H1 (cell line): Measurements from ENCODE around the gene KCNH4. TPM values are rescaled to one million over a fixed set of nuclear protein-coding genes. Genes with fewer than 3 reads are reported as not detected.

Experiments
- BACH1 ChIP-seq: IDR thresholded peaks from 2 replicates; pipeline ENCODE4 v1.6.1; 2012; ENCODE audit warnings: low read length, improper control_type of control experiment
- BCL11A ChIP-seq, 2 experiments: IDR thresholded peaks; one replicate each; pipeline ENCODE4 v1.6.1; 2011; ENCODE audit warnings: low read depth in 2 of 2, low read length in 2 of 2, mild to moderate bottlenecking in 2 of 2
- CBX5 ChIP-seq: fragments of 300-800, 300-1000 bp; sonication (generic); IDR thresholded peaks from 2 replicates; pipeline ENCODE4 v1.7.1; 2016; ENCODE audit warnings: antibody characterized with exemption, low read length, low read depth
- CREB1 ChIP-seq: IDR thresholded peaks from 2 replicates; pipeline ENCODE4 v1.6.1; 2012; ENCODE audit warnings: inconsistent platforms
- EGR1 ChIP-seq: IDR thresholded peaks from 2 replicates; pipeline ENCODE4 v1.6.1; 2011; ENCODE audit warnings: low read depth, low read length, borderline replicate concordance
- HDAC2 ChIP-seq, 2 experiments: fragments of 300-600 bp in 1 of 2; sonication (generic) in 1 of 2; IDR thresholded peaks; 2 replicates each; pipeline ENCODE4 v1.6.1; 2011 to 2012; ENCODE audit warnings: low read depth in 2 of 2, low read length in 2 of 2, mild to moderate bottlenecking in 2 of 2, moderate library complexity in 2 of 2, borderline replicate concordance in 1 of 2, inconsistent platforms in 1 of 2
- JUN ChIP-seq: IDR thresholded peaks from 2 replicates; pipeline ENCODE4 v1.6.1; 2011; ENCODE audit warnings: low read depth, mild to moderate bottlenecking, improper control_type of control experiment, low read length
- PHF8 ChIP-seq: fragments of 200-600 bp; sonication (generic); conservative IDR thresholded peaks from 2 replicates; pipeline ENCODE4 v1.7.1; 2012; ENCODE audit warnings: low read depth, mild to moderate bottlenecking, inconsistent platforms, low read length, moderate library complexity
- POLR2A ChIP-seq, 2 experiments: IDR thresholded peaks; 1 replicate in 1 of 2; 2 replicates in 1 of 2; pipeline ENCODE4 v1.6.1; 2011; ENCODE audit warnings: low read depth in 2 of 2, low read length in 2 of 2, mild to moderate bottlenecking in 2 of 2; ENCODE audit errors: control extremely low read depth in 1 of 2
- RAD21 ChIP-seq, 2 experiments: IDR thresholded peaks in 1 of 2; conservative IDR thresholded peaks in 1 of 2; 2 replicates each; pipeline ENCODE4 v1.6.1; 2011; ENCODE audit warnings: low read depth in 2 of 2, low read length in 2 of 2, improper control_type of control experiment in 1 of 2, inconsistent platforms in 1 of 2, mild to moderate bottlenecking in 1 of 2, moderate library complexity in 1 of 2
- SP4 ChIP-seq: IDR thresholded peaks from 2 replicates; pipeline ENCODE4 v1.6.1; 2012; ENCODE audit warnings: low read length, inconsistent platforms
- polyA plus RNA-seq, 7 experiments: library from polyadenylated mRNA; depleted of rRNA in 3 of 7; stranded (reverse) in 5 of 7; unstranded in 2 of 7; fragments of >200 nt in 5 of 7; fragments of 200-250 nt in 2 of 7; gene quantifications; 1 replicate in 5 of 7; 2 replicates in 1 of 7; 4 replicates in 1 of 7; pipeline versions ENCODE4 v1.2.1 to v1.2.3, GENCODE V29; 2011 to 2013; ENCODE audit warnings: missing spikeins in 2 of 7, mixed read lengths in 2 of 7
- total RNA-seq: library from RNA; stranded (reverse); fragmentation: NEBNext Ultra II Directional; extraction: Animal tissue kit (Norgen Biotek cat#: 25700); gene quantifications from 2 replicates; pipeline ENCODE4 v1.2.1, GENCODE V29; 2021
- TF ChIP-seq, protein P1 (sequence below), 3 experiments: IDR thresholded peaks; 1 replicate in 2 of 3; 2 replicates in 1 of 3; pipeline versions ENCODE4 v1.5.1 to v1.6.1; 2011; ENCODE audit warnings: low read length in 3 of 3, mild to moderate bottlenecking in 3 of 3, inconsistent platforms in 2 of 3, low read depth in 1 of 3, moderate library complexity in 1 of 3; ENCODE audit not compliant: insufficient read depth in 1 of 3; ENCODE audit errors: control extremely low read depth in 1 of 3

The KCNH4 gene
- total and polyA plus RNA-seq, 2 of the 8 experiments (the other 6 are each of a cell fraction or from before 2014, with no cell fraction given) = 0.44 to 0.47 TPM

DNA sequence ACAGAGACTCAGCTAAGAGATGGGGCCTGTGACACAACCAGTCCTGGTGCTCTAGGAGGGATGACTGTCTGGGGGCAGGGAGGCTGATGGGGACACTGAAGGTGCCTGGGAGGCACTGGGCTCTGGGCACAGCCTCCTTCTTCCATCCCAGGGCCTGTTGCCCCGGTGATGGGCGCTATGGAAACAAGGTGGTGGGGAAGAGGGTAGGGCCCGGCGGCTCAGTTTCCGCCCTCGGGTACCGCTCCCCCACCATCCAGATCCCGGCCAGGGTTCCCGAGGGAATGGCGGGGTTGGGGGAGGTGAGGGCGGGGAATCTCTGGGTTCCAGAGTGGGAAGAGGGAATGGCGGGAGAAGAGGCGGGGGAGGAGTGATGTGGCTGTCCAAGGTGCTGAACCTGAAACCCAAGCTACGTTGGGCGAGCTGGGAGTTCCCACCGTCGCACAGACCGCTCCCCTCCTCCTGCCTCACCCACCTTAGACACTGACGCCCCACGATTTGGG is 981 bp downstream of the KCNH4 start (continued):
- TF ChIP-seq, protein P1, sequence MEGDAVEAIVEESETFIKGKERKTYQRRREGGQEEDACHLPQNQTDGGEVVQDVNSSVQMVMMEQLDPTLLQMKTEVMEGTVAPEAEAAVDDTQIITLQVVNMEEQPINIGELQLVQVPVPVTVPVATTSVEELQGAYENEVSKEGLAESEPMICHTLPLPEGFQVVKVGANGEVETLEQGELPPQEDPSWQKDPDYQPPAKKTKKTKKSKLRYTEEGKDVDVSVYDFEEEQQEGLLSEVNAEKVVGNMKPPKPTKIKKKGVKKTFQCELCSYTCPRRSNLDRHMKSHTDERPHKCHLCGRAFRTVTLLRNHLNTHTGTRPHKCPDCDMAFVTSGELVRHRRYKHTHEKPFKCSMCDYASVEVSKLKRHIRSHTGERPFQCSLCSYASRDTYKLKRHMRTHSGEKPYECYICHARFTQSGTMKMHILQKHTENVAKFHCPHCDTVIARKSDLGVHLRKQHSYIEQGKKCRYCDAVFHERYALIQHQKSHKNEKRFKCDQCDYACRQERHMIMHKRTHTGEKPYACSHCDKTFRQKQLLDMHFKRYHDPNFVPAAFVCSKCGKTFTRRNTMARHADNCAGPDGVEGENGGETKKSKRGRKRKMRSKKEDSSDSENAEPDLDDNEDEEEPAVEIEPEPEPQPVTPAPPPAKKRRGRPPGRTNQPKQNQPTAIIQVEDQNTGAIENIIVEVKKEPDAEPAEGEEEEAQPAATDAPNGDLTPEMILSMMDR (IDR thresholded peaks at IDR 0.05; ENCODE audit: control extremely low read depth in 1 of 3, insufficient read depth in 1 of 3, low read depth in 1 of 3, low read length in 3 of 3) = no peak
- TF ChIP-seq EGR1 (peak; percentile 87; the same call in 1 of the 2 replicates), CREB1 (peak; percentile 55; the same call in 1 of the 2 replicates), RAD21 (IDR thresholded peaks at IDR 0.05 in 1 of 2, conservative IDR thresholded peaks at IDR 0.05 in 1 of 2; ENCODE audit: low read depth in 2 of 2, low read length in 2 of 2) (no peak), BCL11A (IDR thresholded peaks at IDR 0.05; ENCODE audit: low read depth in 2 of 2, low read length in 2 of 2) (no peak), POLR2A (IDR thresholded peaks at IDR 0.05; ENCODE audit: control extremely low read depth in 1 of 2, low read depth in 2 of 2, low read length in 2 of 2) (no peak), JUN (no peak), PHF8 (no peak), CBX5 (no peak), HDAC2 (IDR thresholded peaks at IDR 0.05; ENCODE audit: borderline replicate concordance in 1 of 2, low read depth in 2 of 2, low read length in 2 of 2) (0 out of 4 replicates have a peak, but pooled peaks of 1 of the 2 experiments have one; percentile 69), BACH1 (no peak), SP4 (no peak)
- TF ChIP-seq, all 59 proteins: peak for 9
